SJCRH30 (cell line): Measurements from ENCODE around the gene THBS1. TPM values are rescaled to one million over a fixed set of nuclear protein-coding genes. Genes with fewer than 3 reads are reported as not detected.

Experiments used
- DNase-seq, 2 experiments: peaks; one replicate each; pipeline ENCODE4 v3.0.0-alpha.2; 2015 to 2020
- H3K27ac ChIP-seq: fragments of 250-450 bp; sonication (Bioruptor Pico); 2 replicates; pipeline ENCODE4 v1.5.1; 2020; ENCODE audit warnings: mild to moderate bottlenecking, moderate library complexity
- H3K27me3 ChIP-seq: fragments of 250-450 bp; sonication (Bioruptor Pico); 2 replicates; pipeline ENCODE4 v1.5.1; 2020; ENCODE audit warnings: mild to moderate bottlenecking, moderate library complexity
- H3K36me3 ChIP-seq: fragments of 250-450 bp; sonication (Bioruptor Pico); 2 replicates; pipeline ENCODE4 v1.5.1; 2020; ENCODE audit warnings: mild to moderate bottlenecking, moderate library complexity
- H3K4me1 ChIP-seq: fragments of 250-450 bp; sonication (Bioruptor Pico); 2 replicates; pipeline ENCODE4 v1.5.1; 2020; ENCODE audit warnings: mild to moderate bottlenecking, moderate library complexity
- H3K4me3 ChIP-seq: fragments of 250-450 bp; sonication (Bioruptor Pico); 2 replicates; pipeline ENCODE4 v1.5.1; 2020; ENCODE audit warnings: mild to moderate bottlenecking, moderate library complexity
- H3K9me3 ChIP-seq: fragments of 250-450 bp; sonication (Bioruptor Pico); replicated peaks from 2 replicates; pipeline ENCODE4 v1.5.1; 2020; ENCODE audit warnings: mild to moderate bottlenecking, moderate library complexity
- total RNA-seq: library from RNA; depleted of rRNA; stranded (reverse); fragments of >200 nt; shearing (Covaris generic); gene quantifications from 2 replicates; pipeline ENCODE4 v1.2.3, GENCODE V29; 2014

The THBS1 gene
- total RNA-seq, 1 experiment from 2014 or later, result 24.4 TPM

- Histone ChIP-seq H3K36me3 (no peaks in the 10 kb centered on the region), H3K9me3 (no peaks in the 10 kb centered on the region), H3K27ac (peak overlapping the region; percentile 63), H3K4me3 (no peak overlapping the region), H3K27me3 (no peaks in the 10 kb centered on the region), H3K4me1 (peaks cover 40% of the 10 kb centered on the region)
- DNase-seq, result peak; percentile 13 to 49
Observed at GRCh38 chr15:39554746-39555387, 26.0 kb upstream of the THBS1 start.

GRCh38 chr15:39555885-39556284, 25.0 kb upstream of the THBS1 start:
- Histone ChIP-seq H3K4me3 (no peak overlapping the region), H3K36me3 (no peaks in the 10 kb centered on the region), H3K27me3 (no peaks in the 10 kb centered on the region), H3K9me3 (no peaks in the 10 kb centered on the region), H3K27ac (peak overlapping the region; percentile 63), H3K4me1 (peaks cover 40% of the 10 kb centered on the region)
- peak; percentile 10 to 50 for DNase-seq

GRCh38 chr15:39556461-39556860, 24.4 kb upstream of the THBS1 start:
- Histone ChIP-seq H3K4me3 (no peak overlapping the region), H3K27me3 (no peaks in the 10 kb centered on the region), H3K9me3 (no peaks in the 10 kb centered on the region), H3K4me1 (peaks cover 40% of the 10 kb centered on the region), H3K27ac (peak overlapping the region; percentile 63), H3K36me3 (no peaks in the 10 kb centered on the region)
- peak; percentile 83 to 89 for DNase-seq

GRCh38 chr15:39558421-39558820, 22.5 kb upstream of the THBS1 start:
- no peaks in the 10 kb centered on the region for H3K9me3 ChIP-seq
- no peak overlapping the region for H3K27ac ChIP-seq
- no peak overlapping the region for H3K4me3 ChIP-seq
- H3K36me3 ChIP-seq, result no peaks in the 10 kb centered on the region
- DNase-seq, result no peak
- H3K27me3 ChIP-seq, result no peaks in the 10 kb centered on the region
- H3K4me1 ChIP-seq, result peaks cover 40% of the 10 kb centered on the region

- Histone ChIP-seq H3K9me3 (no peaks in the 10 kb centered on the region), H3K27me3 (no peaks in the 10 kb centered on the region), H3K36me3 (no peaks in the 10 kb centered on the region), H3K4me3 (no peak overlapping the region), H3K27ac (peak overlapping the region; percentile 86), H3K4me1 (peaks cover 21% of the 10 kb centered on the region)
- DNase-seq, result peak; percentile 87 to 93
Observed at GRCh38 chr15:39564972-39565665, 15.8 kb upstream of the THBS1 start.

GRCh38 chr15:39565851-39566250, 15.0 kb upstream of the THBS1 start:
- peak overlapping the region; percentile 86 for H3K27ac ChIP-seq
- no peak for DNase-seq
- H3K27me3 ChIP-seq, result no peaks in the 10 kb centered on the region
- peaks cover 21% of the 10 kb centered on the region for H3K4me1 ChIP-seq
- no peak overlapping the region for H3K4me3 ChIP-seq
- no peaks in the 10 kb centered on the region for H3K9me3 ChIP-seq
- no peaks in the 10 kb centered on the region for H3K36me3 ChIP-seq

GRCh38 chr15:39573287-39573686, 7.6 kb upstream of the THBS1 start:
- DNase-seq, result no peak
- H3K4me3 ChIP-seq, result no peak overlapping the region

GRCh38 chr15:39573844-39574243, 7.0 kb upstream of the THBS1 start:
- Histone ChIP-seq H3K27ac (no peak overlapping the region), H3K4me1 (peaks cover 2% of the 10 kb centered on the region)
- no peak for DNase-seq

More at GRCh38 chr15:39573287-39573686, 7.6 kb upstream of the THBS1 start:
- Histone ChIP-seq H3K36me3 (no peaks in the 10 kb centered on the region), H3K27me3 (no peaks in the 10 kb centered on the region), H3K9me3 (no peaks in the 10 kb centered on the region), H3K27ac (no peak overlapping the region), H3K4me1 (no peaks in the 10 kb centered on the region)

GRCh38 chr15:39574427-39574826, 6.5 kb upstream of the THBS1 start:
- H3K27me3 ChIP-seq, result no peaks in the 10 kb centered on the region
- no peak overlapping the region for H3K27ac ChIP-seq
- no peak overlapping the region for H3K4me3 ChIP-seq
- DNase-seq, result no peak
- no peaks in the 10 kb centered on the region for H3K36me3 ChIP-seq
- peaks cover 7% of the 10 kb centered on the region for H3K4me1 ChIP-seq
- no peaks in the 10 kb centered on the region for H3K9me3 ChIP-seq

More at GRCh38 chr15:39573844-39574243, 7.0 kb upstream of the THBS1 start:
- Histone ChIP-seq H3K9me3 (no peaks in the 10 kb centered on the region), H3K36me3 (no peaks in the 10 kb centered on the region), H3K4me3 (no peak overlapping the region), H3K27me3 (no peaks in the 10 kb centered on the region)

GRCh38 chr15:39575180-39575579, 5.7 kb upstream of the THBS1 start:
- Histone ChIP-seq H3K36me3 (no peaks in the 10 kb centered on the region), H3K4me1 (peaks cover 8% of the 10 kb centered on the region), H3K27me3 (no peaks in the 10 kb centered on the region), H3K27ac (no peak overlapping the region), H3K9me3 (no peaks in the 10 kb centered on the region), H3K4me3 (no peak overlapping the region)
- DNase-seq, result no peak

- Histone ChIP-seq H3K4me1 (peaks cover 11% of the 10 kb centered on the region), H3K4me3 (peak overlapping the region; percentile 71), H3K9me3 (no peaks in the 10 kb centered on the region), H3K27me3 (no peaks in the 10 kb centered on the region), H3K27ac (peak overlapping the region; percentile 87), H3K36me3 (peaks cover 7% of the 10 kb centered on the region)
- DNase-seq, result peak in 1 of 2 experiments; percentile 37
Observed at GRCh38 chr15:39578851-39579486, 1.9 kb upstream of the THBS1 start.

- peak; percentile 82 to 85 for DNase-seq
- H3K27ac ChIP-seq, result peak overlapping the region; percentile 87
Observed at GRCh38 chr15:39579487-39580116, 1.3 kb upstream of the THBS1 start.

GRCh38 chr15:39580117-39580484, 778 bp upstream of the THBS1 start:
- Histone ChIP-seq H3K4me3 (peak overlapping the region; percentile 71), H3K27me3 (no peaks in the 10 kb centered on the region), H3K9me3 (no peaks in the 10 kb centered on the region), H3K4me1 (peaks cover 11% of the 10 kb centered on the region), H3K36me3 (peaks cover 17% of the 10 kb centered on the region), H3K27ac (peak overlapping the region; percentile 87)
- peak; percentile 89 to 94 for DNase-seq

More at GRCh38 chr15:39579487-39580116, 1.3 kb upstream of the THBS1 start:
- no peaks in the 10 kb centered on the region for H3K9me3 ChIP-seq
- peak overlapping the region; percentile 71 for H3K4me3 ChIP-seq
- peaks cover 12% of the 10 kb centered on the region for H3K36me3 ChIP-seq
- peaks cover 11% of the 10 kb centered on the region for H3K4me1 ChIP-seq
- no peaks in the 10 kb centered on the region for H3K27me3 ChIP-seq

GRCh38 chr15:39581242-39581792, 438 bp downstream of the THBS1 start:
- no peaks in the 10 kb centered on the region for H3K9me3 ChIP-seq
- peak overlapping the region; percentile 87 for H3K27ac ChIP-seq
- peaks cover 11% of the 10 kb centered on the region for H3K4me1 ChIP-seq
- no peak for DNase-seq
- H3K27me3 ChIP-seq, result no peaks in the 10 kb centered on the region
- H3K36me3 ChIP-seq, result peaks cover 25% of the 10 kb centered on the region
- peak overlapping the region; percentile 71 for H3K4me3 ChIP-seq
